H9 (cell line): ENCODE results near the gene STAG2. TPM values are rescaled to one million over a fixed set of nuclear protein-coding genes. Genes with fewer than 3 reads are reported as not detected.

Source experiments
- DNase-seq: peaks from one replicate; pipeline ENCODE4 v3.0.0-alpha.2; 2017
- H2AFZ ChIP-seq: one replicate; pipeline ENCODE4 v1.6.1; 2013; ENCODE audit warnings: mild to moderate bottlenecking, low read length, control low read depth, moderate library complexity
- H2AK5ac ChIP-seq: 2 replicates; pipeline ENCODE4 v1.6.1; 2013; ENCODE audit warnings: low read length, control low read depth, mixed read lengths; ENCODE audit not compliant: insufficient read length
- H2BK120ac ChIP-seq: one replicate; pipeline ENCODE4 v1.6.1; 2013; ENCODE audit warnings: low read depth, mild to moderate bottlenecking, low read length, control low read depth, inconsistent platforms; ENCODE audit not compliant: poor library complexity, severe bottlenecking
- H2BK12ac ChIP-seq: 2 replicates; pipeline ENCODE4 v1.6.1; 2013; ENCODE audit warnings: low read length, control low read depth, mixed read lengths, low read depth; ENCODE audit not compliant: insufficient read length
- H2BK15ac ChIP-seq: 2 replicates; pipeline ENCODE4 v1.6.1; 2013; ENCODE audit warnings: low read depth, low read length, control low read depth
- H2BK20ac ChIP-seq: one replicate; pipeline ENCODE4 v1.6.1; 2013; ENCODE audit warnings: low read depth, mild to moderate bottlenecking, low read length, control low read depth, inconsistent platforms; ENCODE audit not compliant: poor library complexity, severe bottlenecking
- H2BK5ac ChIP-seq: 2 replicates; pipeline ENCODE4 v1.6.1; 2013; ENCODE audit warnings: low read length, control low read depth, mixed read lengths; ENCODE audit not compliant: insufficient read length
- H3K14ac ChIP-seq: 2 replicates; pipeline ENCODE4 v1.6.1; 2013; ENCODE audit warnings: low read length, control low read depth; ENCODE audit not compliant: insufficient read depth
- H3K18ac ChIP-seq: 2 replicates; pipeline ENCODE4 v1.6.1; 2013; ENCODE audit warnings: low read depth, mild to moderate bottlenecking, mixed read lengths, low read length, control low read depth; ENCODE audit not compliant: insufficient read length
- H3K23ac ChIP-seq: 2 replicates; pipeline ENCODE4 v1.6.1; 2013; ENCODE audit warnings: low read length, control low read depth, mixed read lengths, low read depth; ENCODE audit not compliant: insufficient read length
- H3K23me2 ChIP-seq: 2 replicates; pipeline ENCODE4 v1.6.1; 2013; ENCODE audit warnings: low read depth, mild to moderate bottlenecking, mixed read lengths, low read length, control low read depth; ENCODE audit not compliant: insufficient read length, poor library complexity, severe bottlenecking
- H3K27ac ChIP-seq: 2 replicates; pipeline ENCODE4 v1.5.1; 2013; ENCODE audit warnings: low read length, control low read depth, mixed read lengths, low read depth; ENCODE audit not compliant: insufficient read length
- H3K27me3 ChIP-seq: 2 replicates; pipeline ENCODE4 v1.6.1; 2013; ENCODE audit warnings: low read length, control low read depth, inconsistent platforms; ENCODE audit not compliant: insufficient read depth
- H3K4ac ChIP-seq: 2 replicates; pipeline ENCODE4 v1.6.1; 2013; ENCODE audit warnings: low read depth, mild to moderate bottlenecking, control low read depth, inconsistent platforms, low read length, moderate library complexity
- H3K4me1 ChIP-seq: 2 replicates; pipeline ENCODE4 v1.6.1; 2013; ENCODE audit warnings: low read length, control low read depth, inconsistent platforms; ENCODE audit not compliant: insufficient read depth
- H3K4me2 ChIP-seq: 2 replicates; pipeline ENCODE4 v1.6.1; 2013; ENCODE audit warnings: low read length, control low read depth, mixed read lengths; ENCODE audit not compliant: insufficient read length, insufficient read depth
- H3K56ac ChIP-seq: 2 replicates; pipeline ENCODE4 v1.6.1; 2013; ENCODE audit warnings: low read depth, mild to moderate bottlenecking, mixed read lengths, low read length, control low read depth; ENCODE audit not compliant: insufficient read length
- H3K79me1 ChIP-seq: 2 replicates; pipeline ENCODE4 v1.6.1; 2013; ENCODE audit warnings: low read depth, mild to moderate bottlenecking, moderate library complexity, low read length, control low read depth, inconsistent platforms; ENCODE audit not compliant: insufficient read depth, poor library complexity, severe bottlenecking
- H3K79me2 ChIP-seq: 2 replicates; pipeline ENCODE4 v1.6.1; 2013; ENCODE audit warnings: low read length, control low read depth, inconsistent platforms; ENCODE audit not compliant: insufficient read depth
- H3K9ac ChIP-seq: 2 replicates; pipeline ENCODE4 v1.6.1; 2013; ENCODE audit warnings: low read length, control low read depth, mixed read lengths; ENCODE audit not compliant: insufficient read length; ENCODE audit errors: extremely low read depth
- H3K9me3 ChIP-seq: one replicate; pipeline ENCODE4 v1.6.1; 2013; ENCODE audit warnings: low read depth, low read length, inconsistent platforms; ENCODE audit not compliant: control insufficient read depth
- H3T11ph ChIP-seq: one replicate; pipeline ENCODE4 v1.6.1; 2013; ENCODE audit warnings: mild to moderate bottlenecking, low read length, control low read depth, inconsistent platforms
- H4K20me1 ChIP-seq: one replicate; pipeline ENCODE4 v1.6.1; 2013; ENCODE audit not compliant: control insufficient read depth, insufficient read length, insufficient read depth
- H4K5ac ChIP-seq: 2 replicates; pipeline ENCODE4 v1.6.1; 2013; ENCODE audit warnings: low read depth, mild to moderate bottlenecking, mixed read lengths, low read length, control low read depth; ENCODE audit not compliant: insufficient read length
- H4K8ac ChIP-seq: replicated peaks from 2 replicates; pipeline ENCODE4 v1.6.1; 2013; ENCODE audit warnings: low read length, control low read depth, mixed read lengths, low read depth; ENCODE audit not compliant: insufficient read length
- H4K91ac ChIP-seq: 2 replicates; pipeline ENCODE4 v1.6.1; 2013; ENCODE audit warnings: low read depth, mild to moderate bottlenecking, moderate library complexity, mixed read lengths, low read length, control low read depth; ENCODE audit not compliant: insufficient read length
- H3K27ac Mint-ChIP-seq, 3 experiments: 2 replicates in 2 of 3; 3 replicates in 1 of 3; pipeline ENCODE4 v1.8.0; 2020 to 2021; ENCODE audit warnings: mixed read lengths in 3 of 3, mild to moderate bottlenecking in 1 of 3, moderate library complexity in 1 of 3
- H3K27me3 Mint-ChIP-seq: 2 replicates; pipeline ENCODE4 v1.8.0; 2021; ENCODE audit warnings: low read depth, mild to moderate bottlenecking, moderate library complexity, mixed read lengths
- H3K36me3 Mint-ChIP-seq, 3 experiments: 2 replicates in 2 of 3; 3 replicates in 1 of 3; pipeline ENCODE4 v1.8.0; 2020 to 2021; ENCODE audit warnings: low read depth in 3 of 3, mixed read lengths in 3 of 3; ENCODE audit not compliant: insufficient read depth in 1 of 3
- H3K4me1 Mint-ChIP-seq, 2 experiments: 2 replicates each; pipeline ENCODE4 v1.8.0; 2020; ENCODE audit warnings: mixed read lengths in 2 of 2
- H3K4me3 Mint-ChIP-seq, 2 experiments: 2 replicates in 1 of 2; 3 replicates in 1 of 2; pipeline ENCODE4 v1.8.0; 2020 to 2021; ENCODE audit warnings: mild to moderate bottlenecking in 2 of 2, mixed read lengths in 2 of 2, moderate library complexity in 1 of 2
- H3K9me3 Mint-ChIP-seq, 2 experiments: 2 replicates in 1 of 2; 3 replicates in 1 of 2; pipeline ENCODE4 v1.8.0; 2020; ENCODE audit warnings: mild to moderate bottlenecking in 2 of 2, mixed read lengths in 2 of 2, moderate library complexity in 1 of 2
- total RNA-seq: library from RNA; stranded (reverse); gene quantifications from 2 replicates; pipeline ENCODE4 v1.2.1, GENCODE V29; 2021
- TF ChIP-seq, protein P1 (sequence below): fragments of 200-600 bp; sonication (generic); conservative IDR thresholded peaks from 3 replicates; pipeline ENCODE4 v1.8.0; 2021; ENCODE audit warnings: antibody characterized with exemption, mild to moderate bottlenecking

STAG2 gene
- total RNA-seq, 1 experiment from 2014 or later = 81.6 TPM

DNA sequence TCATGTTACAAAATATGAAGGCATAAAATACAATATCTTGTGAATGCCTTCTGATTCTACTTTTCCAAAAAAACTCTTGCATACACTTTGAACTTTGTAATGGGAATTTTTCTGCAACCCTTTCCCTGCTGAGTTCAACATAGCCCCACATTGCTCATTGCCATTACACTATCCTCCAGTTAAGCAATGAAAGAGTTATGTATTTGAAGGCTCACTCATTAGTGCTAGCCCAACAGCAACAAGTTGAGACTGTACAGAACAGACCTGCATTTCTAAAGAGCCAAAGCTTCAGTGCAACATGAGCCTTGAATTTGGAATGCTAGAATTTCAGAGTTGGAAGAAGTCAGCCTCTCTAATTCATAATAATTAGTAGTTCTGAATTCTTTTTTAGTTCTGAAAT lies 44.4 kb upstream of the STAG2 start:
- Histone ChIP-seq H3T11ph (no peak overlapping the region), H2AFZ (no peak overlapping the region), H4K8ac (no peak overlapping the region), H3K27ac (no peak overlapping the region), H2BK20ac (no peak overlapping the region), H4K91ac (no peak overlapping the region), H4K5ac (no peak overlapping the region), H2AK5ac (no peak overlapping the region), H3K9ac (no peak overlapping the region), H2BK5ac (no peak overlapping the region), H3K23me2 (no peaks in the 10 kb centered on the region), H3K18ac (no peak overlapping the region), H4K20me1 (no peaks in the 10 kb centered on the region), H2BK120ac (no peak overlapping the region), H3K4ac (no peak overlapping the region), H3K27me3 (no peaks in the 10 kb centered on the region), H3K79me1 (no peaks in the 10 kb centered on the region), H3K56ac (no peak overlapping the region), H3K23ac (no peak overlapping the region), H3K4me2 (no peak overlapping the region), H3K9me3 (no peaks in the 10 kb centered on the region), H3K79me2 (no peaks in the 10 kb centered on the region), H2BK15ac (no peak overlapping the region), H3K4me1 (no peaks in the 10 kb centered on the region), H3K14ac (no peak overlapping the region), H2BK12ac (no peak overlapping the region)
- H3K9me3 Mint-ChIP-seq = peaks cover 2 to 28% of the 10 kb centered on the region in 2 experiments; a peak in 3 of 5 replicates
- no peaks in the 10 kb centered on the region for H3K36me3 Mint-ChIP-seq
- H3K27me3 Mint-ChIP-seq = no peaks in the 10 kb centered on the region
- no peak overlapping the region for H3K4me3 Mint-ChIP-seq
- TF ChIP-seq, protein P1, sequence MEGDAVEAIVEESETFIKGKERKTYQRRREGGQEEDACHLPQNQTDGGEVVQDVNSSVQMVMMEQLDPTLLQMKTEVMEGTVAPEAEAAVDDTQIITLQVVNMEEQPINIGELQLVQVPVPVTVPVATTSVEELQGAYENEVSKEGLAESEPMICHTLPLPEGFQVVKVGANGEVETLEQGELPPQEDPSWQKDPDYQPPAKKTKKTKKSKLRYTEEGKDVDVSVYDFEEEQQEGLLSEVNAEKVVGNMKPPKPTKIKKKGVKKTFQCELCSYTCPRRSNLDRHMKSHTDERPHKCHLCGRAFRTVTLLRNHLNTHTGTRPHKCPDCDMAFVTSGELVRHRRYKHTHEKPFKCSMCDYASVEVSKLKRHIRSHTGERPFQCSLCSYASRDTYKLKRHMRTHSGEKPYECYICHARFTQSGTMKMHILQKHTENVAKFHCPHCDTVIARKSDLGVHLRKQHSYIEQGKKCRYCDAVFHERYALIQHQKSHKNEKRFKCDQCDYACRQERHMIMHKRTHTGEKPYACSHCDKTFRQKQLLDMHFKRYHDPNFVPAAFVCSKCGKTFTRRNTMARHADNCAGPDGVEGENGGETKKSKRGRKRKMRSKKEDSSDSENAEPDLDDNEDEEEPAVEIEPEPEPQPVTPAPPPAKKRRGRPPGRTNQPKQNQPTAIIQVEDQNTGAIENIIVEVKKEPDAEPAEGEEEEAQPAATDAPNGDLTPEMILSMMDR = no peak
- no peaks in the 10 kb centered on the region for H3K4me1 Mint-ChIP-seq
- no peak for DNase-seq
- H3K27ac Mint-ChIP-seq = peak overlapping the region in 1 of 3 experiments; percentile 38; a peak in 2 of 7 replicates
